Testis (tissue), 3 donors: ENCODE data around the gene PYGB. TPM values are rescaled to one million over a fixed set of nuclear protein-coding genes. Genes with fewer than 3 reads are reported as not detected.

Experiments
- DNase-seq: peaks from one replicate; pipeline ENCODE4 v3.0.0-alpha.2; 2019
- H3K27ac ChIP-seq, 2 donors: fragments of 200-600 bp; sonication (generic); one replicate each; pipeline ENCODE4 v1.5.1; 2019
- H3K27me3 ChIP-seq: fragments of 200-600 bp; sonication (generic); one replicate; pipeline ENCODE4 v1.5.1; 2019
- H3K36me3 ChIP-seq: fragments of 200-600 bp; sonication (generic); one replicate; pipeline ENCODE4 v1.5.1; 2017; ENCODE audit warnings: low read depth; ENCODE audit errors: missing control alignments
- H3K4me1 ChIP-seq: fragments of 200-600 bp; sonication (generic); one replicate; pipeline ENCODE4 v1.5.1; 2019
- H3K4me3 ChIP-seq, 2 donors: fragments of 200-600 bp; sonication (generic); one replicate each; pipeline ENCODE4 v1.5.1; 2017 to 2019
- H3K9me3 ChIP-seq: fragments of 200-600 bp; sonication (generic); one replicate; pipeline ENCODE4 v1.5.1; 2017
- CTCF ChIP-seq, 3 experiments: fragments of 450-650 bp in 2 of 3; fragments of 200-600 bp in 1 of 3; sonication (generic) in 1 of 3; IDR thresholded peaks; one replicate each; pipeline ENCODE4 v1.5.1; 2016 to 2019; ENCODE audit warnings: antibody characterized with exemption in 3 of 3, mild to moderate bottlenecking in 2 of 3, moderate library complexity in 1 of 3
- POLR2A ChIP-seq: fragments of 450-650 bp; IDR thresholded peaks from one replicate; pipeline ENCODE4 v1.6.1; 2017; ENCODE audit warnings: antibody characterized with exemption, mild to moderate bottlenecking, moderate library complexity
- WGBS, 2 donors: methylation state at CpG; one replicate each; pipeline ENCODE4 v1.1.5; 2018; 5-methylcytosine and 5-hydroxymethylcytosine counted together
- intact Hi-C: fragments of 100-400 bp; cut with DNase I; formaldehyde crosslinking; loops from one replicate; pipeline ENCODE4 v1.15.1; 2023; ENCODE audit warnings: low total_unique reads
- polyA plus RNA-seq: library from polyadenylated mRNA; stranded (reverse); fragments of 350-450 nt; fragmentation: Illumina TruSeq; extraction: RNeasy Lipid Tissue Mini Kit (QIAGEN cat#74804); gene quantifications from one replicate; pipeline ENCODE4 v1.2.3, GENCODE V29; 2014; ENCODE audit warnings: low read depth, low replicate concordance; ENCODE audit not compliant: insufficient read depth
- total RNA-seq, 2 donors: library from RNA; depleted of rRNA; stranded (reverse); fragments of >200 nt; gene quantifications; one replicate each; pipeline ENCODE4 v1.2.3, GENCODE V29; 2016

PYGB gene
- total and polyA plus RNA-seq, 3 donors from 2014 or later = 50.8 to 91.5 (median 91.5) TPM

GRCh38 chr20:25315418-25316210 is 67.7 kb downstream of the PYGB start:
- TF ChIP-seq POLR2A (no peak), CTCF (IDR thresholded peaks at IDR 0.05) (no peak)
- Histone ChIP-seq H3K4me3 (no peak overlapping the region), H3K27me3 (no peaks in the 10 kb centered on the region), H3K9me3 (no peaks in the 10 kb centered on the region), H3K36me3 (no peaks in the 10 kb centered on the region), H3K4me1 (peaks cover 16% of the 10 kb centered on the region), H3K27ac (no peak overlapping the region)
- peak; percentile 11 for DNase-seq
- WGBS, 2 donors = 85 to 88% methylated on average over 8 of the region's 8 CpGs
- intact Hi-C loops = no loop called here

- no peaks in the 10 kb centered on the region for H3K36me3 ChIP-seq
- TF ChIP-seq CTCF (IDR thresholded peaks at IDR 0.05) (no peak), POLR2A (no peak)
- no peaks in the 10 kb centered on the region for H3K9me3 ChIP-seq
- H3K4me1 ChIP-seq = peaks cover 5% of the 10 kb centered on the region
- intact Hi-C loops = no loop called here
- 93 to 97% methylated on average over 8 to 11 of the region's 11 CpGs for WGBS, 2 donors
- H3K4me3 ChIP-seq = no peak overlapping the region
- DNase-seq = no peak
- no peak overlapping the region for H3K27ac ChIP-seq
- H3K27me3 ChIP-seq = no peaks in the 10 kb centered on the region
These were observed 68.8 kb downstream of the PYGB start for GRCh38 chr20:25316506-25317190.

DNA sequence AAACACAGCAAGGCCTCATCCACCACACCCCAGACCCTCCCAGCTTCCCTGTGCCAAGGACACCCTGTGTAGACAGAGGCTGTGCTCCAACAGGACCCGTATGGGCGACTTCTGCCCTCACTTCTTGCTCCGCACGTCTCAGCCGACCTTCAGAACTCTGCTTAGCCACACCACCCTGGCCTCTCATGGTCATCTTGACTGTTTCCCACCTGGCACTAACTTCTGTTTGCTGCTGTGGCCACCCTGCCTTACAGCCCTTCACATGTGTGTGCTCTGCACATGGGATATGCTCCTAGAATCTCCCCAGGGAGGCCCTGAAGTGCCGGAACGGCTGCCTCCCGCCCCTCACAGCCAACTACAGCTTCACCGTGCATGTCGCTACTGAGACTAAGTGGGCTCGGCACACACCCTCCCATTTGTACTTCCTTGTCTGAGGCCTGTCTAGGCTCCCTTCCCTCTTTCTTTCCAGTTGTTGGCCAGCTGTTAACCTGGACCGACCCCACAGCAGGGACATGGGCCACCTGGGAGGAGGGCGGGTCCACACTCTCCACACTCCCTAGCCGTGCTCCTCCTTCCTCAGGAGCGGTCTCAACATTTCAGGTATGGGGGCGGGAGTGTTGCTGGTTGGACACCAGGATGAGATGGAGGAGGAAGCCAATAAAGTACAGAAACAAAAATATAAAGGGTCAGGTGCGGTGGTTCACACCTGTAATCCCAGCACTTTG is 69.6 kb downstream of the PYGB start:
- intact Hi-C loops = no loop called here
- Histone ChIP-seq H3K27ac (no peak overlapping the region), H3K4me1 (peaks cover 4% of the 10 kb centered on the region), H3K4me3 (no peak overlapping the region), H3K9me3 (no peaks in the 10 kb centered on the region), H3K27me3 (no peaks in the 10 kb centered on the region), H3K36me3 (no peaks in the 10 kb centered on the region)
- DNase-seq = peak; percentile 11
- WGBS, 2 donors = 71 to 78% methylated on average over 17 of the region's 17 CpGs
- TF ChIP-seq POLR2A = no peak
- no peak for TF ChIP-seq CTCF (IDR thresholded peaks at IDR 0.05)

DNA sequence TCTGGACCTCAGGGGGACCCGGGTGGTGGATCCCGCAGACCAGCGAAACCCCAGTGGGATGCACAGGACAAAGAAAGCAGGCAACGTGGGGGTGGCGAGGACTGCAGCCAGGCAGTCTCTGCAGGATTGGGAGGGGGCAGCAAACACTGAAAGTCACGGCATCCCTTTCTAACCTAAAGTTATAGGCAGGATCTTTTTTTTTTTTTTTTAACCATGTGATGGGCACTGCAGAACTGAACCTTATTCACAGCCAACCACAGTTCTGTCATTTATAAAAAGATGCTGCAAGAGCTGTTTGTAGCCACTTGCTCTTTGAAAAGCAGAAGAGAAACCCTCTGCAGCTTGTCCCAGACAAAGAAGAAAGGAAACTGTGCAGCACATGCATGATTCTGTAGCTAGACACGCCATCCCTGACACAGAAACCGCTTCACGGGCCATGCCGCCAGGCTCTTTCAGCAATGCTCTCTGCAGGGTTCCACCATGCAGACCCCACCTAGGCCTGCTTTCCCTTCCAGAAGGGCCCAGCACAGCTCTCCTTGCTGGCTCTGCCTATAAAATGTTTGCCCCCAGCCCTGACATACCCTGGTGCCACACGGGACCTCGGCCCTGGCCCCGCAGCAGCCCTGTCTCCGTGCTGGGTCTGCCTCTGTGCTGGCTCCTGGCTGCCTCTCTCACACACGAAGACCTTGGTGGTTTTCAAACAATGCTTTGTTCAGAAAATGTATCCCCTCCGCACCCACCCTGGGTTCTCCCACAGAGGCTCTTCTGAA is 70.8 kb downstream of the PYGB start:
- 66 to 72% methylated on average over 16 of the region's 16 CpGs for WGBS, 2 donors
- H3K4me1 ChIP-seq = peaks cover 4% of the 10 kb centered on the region
- no peak for TF ChIP-seq CTCF (IDR thresholded peaks at IDR 0.05)
- no peak for TF ChIP-seq POLR2A
- no peaks in the 10 kb centered on the region for H3K9me3 ChIP-seq
- intact Hi-C loops = no loop called here
- H3K27me3 ChIP-seq = no peaks in the 10 kb centered on the region
- no peak overlapping the region for H3K4me3 ChIP-seq
- DNase-seq = peak; percentile 57
- no peaks in the 10 kb centered on the region for H3K36me3 ChIP-seq
- H3K27ac ChIP-seq = no peak overlapping the region
